OCI-LY3 (cell line): ENCODE results near the gene SYPL2.

Experiments
- CTCF ChIP-seq: fragments of 200-600, 300-600 bp; sonication (generic); IDR thresholded peaks from 2 replicates; pipeline ENCODE4 v1.5.1; 2014; ENCODE audit warnings: antibody characterized with exemption, low read length, low read depth
- EZH2phosphoT487 ChIP-seq: fragments of 200-600 bp; shearing (Covaris generic); IDR thresholded peaks from 2 replicates; pipeline ENCODE4 v1.6.1; 2018; ENCODE audit warnings: antibody characterized with exemption, mixed run types, low read depth

- TF ChIP-seq CTCF (no peak), EZH2phosphoT487 (no peak)
These were observed 64.2 kb downstream of the SYPL2 start for GRCh38 chr1:109530457-109531087.
